Parietal lobe (tissue), 1 donor: ENCODE data around the gene PROSER3. TPM values are rescaled to one million over a fixed set of nuclear protein-coding genes. Genes with fewer than 3 reads are reported as not detected.

Source experiments
- total RNA-seq: library from RNA; depleted of rRNA; stranded (reverse); fragments of >200 nt; gene quantifications from one replicate; pipeline ENCODE4 v1.2.3, GENCODE V29; 2014

PROSER3 gene
- 5.9 TPM for total RNA-seq

GRCh38 chr19:35757749-35758608 lies at the start of gene PROSER3:
PROSER3 (plus strand) TSS chr19:35758176; CDS start chr19:35758216, 40 bp downstream.

DNA sequence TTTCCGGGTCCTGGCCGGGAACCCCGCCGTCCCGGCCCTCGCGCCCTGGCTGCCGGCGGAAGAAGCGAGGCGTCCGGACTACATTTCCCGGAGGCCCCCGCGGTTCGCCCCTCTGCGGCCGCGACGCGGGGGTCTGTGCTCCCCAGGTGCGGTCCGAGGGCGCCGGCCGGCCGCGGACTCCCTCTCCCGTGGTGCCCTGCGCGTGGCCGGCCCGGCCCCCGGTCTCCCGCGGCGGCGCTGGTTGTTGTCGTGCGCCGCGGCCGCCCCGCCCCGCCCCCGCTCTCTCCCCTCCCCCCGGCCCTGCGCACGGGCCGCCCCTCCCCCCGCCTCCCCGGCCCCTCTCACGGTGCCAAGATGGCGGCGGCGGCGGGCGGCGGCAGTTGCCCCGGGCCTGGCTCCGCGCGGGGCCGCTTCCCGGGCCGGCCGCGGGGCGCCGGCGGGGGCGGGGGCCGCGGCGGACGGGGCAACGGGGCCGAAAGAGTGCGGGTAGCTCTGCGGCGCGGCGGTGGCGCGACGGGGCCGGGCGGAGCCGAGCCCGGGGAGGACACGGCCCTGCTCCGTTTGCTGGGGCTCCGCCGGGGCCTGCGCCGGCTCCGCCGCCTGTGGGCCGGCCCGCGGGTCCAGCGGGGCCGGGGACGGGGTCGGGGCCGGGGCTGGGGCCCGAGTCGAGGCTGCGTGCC lies 40.2 kb upstream of the PROSER3 start, which contains the start of gene KMT2B:
KMT2B (plus strand) TSS at position 339 of the 680 bp plus-strand sequence; CDS start at position 355, 16 bp downstream.

DNA sequence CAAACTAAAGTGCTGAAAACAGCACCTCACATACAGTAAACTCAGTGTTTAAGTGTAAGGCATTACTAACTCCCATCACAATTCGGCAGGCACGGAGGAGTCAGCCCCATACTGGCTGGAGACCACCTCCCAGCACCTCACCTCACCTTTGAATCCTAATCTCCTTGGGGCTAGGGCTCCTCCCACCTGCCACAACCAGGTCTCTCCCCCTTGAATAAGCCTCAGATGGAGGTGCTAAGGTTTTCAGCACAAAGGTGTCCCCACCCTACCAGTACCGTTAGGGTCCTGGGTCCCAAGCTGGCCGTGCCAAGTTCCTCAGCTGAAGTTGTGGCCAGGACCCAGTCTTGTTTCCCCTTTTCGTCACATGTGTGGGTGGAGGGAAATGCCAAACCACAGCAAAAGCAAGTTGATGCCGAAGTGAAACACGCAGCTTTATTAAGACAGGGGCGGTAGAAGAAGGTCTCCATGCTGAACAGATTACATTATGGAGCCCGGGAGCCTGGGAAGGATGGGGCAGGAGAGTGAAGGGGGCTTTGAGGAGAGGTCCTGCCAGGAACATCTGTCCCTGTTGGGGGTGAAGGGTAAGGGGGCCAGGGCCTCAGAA lies 15.8 kb upstream of the PROSER3 start, which contains the start of gene IGFLR1:
IGFLR1 (minus strand) TSS at position 332 of the 604 bp plus-strand sequence. CDS start 1,272 bp downstream, outside the sequence.

DNA sequence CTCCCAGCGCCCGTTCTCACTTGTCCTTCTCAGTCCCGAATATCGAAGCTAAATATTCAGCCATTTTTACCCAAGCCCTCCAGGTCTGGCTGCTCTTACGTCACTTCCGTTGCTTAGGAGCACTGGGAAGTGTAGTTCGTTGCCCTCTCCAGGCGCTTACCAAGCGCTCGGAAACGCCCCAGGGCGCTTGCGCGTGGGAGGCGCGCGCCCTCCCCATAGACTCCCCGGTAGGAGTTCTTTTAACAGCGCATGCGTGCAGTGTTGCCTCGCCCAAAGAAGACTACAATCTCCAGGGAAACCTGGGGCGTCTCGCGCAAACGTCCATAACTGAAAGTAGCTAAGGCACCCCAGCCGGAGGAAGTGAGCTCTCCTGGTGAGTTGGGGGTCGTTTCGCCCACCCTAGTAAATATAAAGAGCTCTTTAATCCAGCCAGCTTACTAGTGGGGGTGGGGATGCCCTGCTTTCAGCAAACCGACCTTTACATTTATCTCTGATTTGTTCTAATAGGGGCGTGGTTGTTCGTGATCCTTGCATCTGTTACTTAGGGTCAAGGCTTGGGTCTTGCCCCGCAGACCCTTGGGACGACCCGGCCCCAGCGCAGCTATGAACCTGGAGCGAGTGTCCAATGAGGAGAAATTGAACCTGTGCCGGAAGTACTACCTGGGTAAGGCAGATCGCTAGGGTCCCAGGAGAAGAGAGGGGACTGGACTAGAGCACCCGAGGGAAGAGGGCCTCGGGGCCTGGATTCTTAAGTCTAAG lies 12.5 kb upstream of the PROSER3 start, which contains the start of the genes PSENEN and U2AF1L4:
PSENEN (plus strand) TSS at position 324 of the 759 bp plus-strand sequence; CDS start at position 604, 280 bp downstream.
U2AF1L4 (minus strand) TSS at position 91 of the 759 bp plus-strand sequence; CDS start at position 64, 27 bp downstream.

GRCh38 chr19:35748106-35749020 lies 9.6 kb upstream of the PROSER3 start, which contains the start of gene LIN37:
LIN37 (plus strand) TSS chr19:35748576; CDS start chr19:35748725, 149 bp downstream.

GRCh38 chr19:35756377-35757230 lies 1.4 kb upstream of the PROSER3 start, which contains the start of gene HSPB6:
HSPB6 (minus strand) TSS chr19:35757029; CDS start chr19:35757008, 21 bp downstream.

DNA sequence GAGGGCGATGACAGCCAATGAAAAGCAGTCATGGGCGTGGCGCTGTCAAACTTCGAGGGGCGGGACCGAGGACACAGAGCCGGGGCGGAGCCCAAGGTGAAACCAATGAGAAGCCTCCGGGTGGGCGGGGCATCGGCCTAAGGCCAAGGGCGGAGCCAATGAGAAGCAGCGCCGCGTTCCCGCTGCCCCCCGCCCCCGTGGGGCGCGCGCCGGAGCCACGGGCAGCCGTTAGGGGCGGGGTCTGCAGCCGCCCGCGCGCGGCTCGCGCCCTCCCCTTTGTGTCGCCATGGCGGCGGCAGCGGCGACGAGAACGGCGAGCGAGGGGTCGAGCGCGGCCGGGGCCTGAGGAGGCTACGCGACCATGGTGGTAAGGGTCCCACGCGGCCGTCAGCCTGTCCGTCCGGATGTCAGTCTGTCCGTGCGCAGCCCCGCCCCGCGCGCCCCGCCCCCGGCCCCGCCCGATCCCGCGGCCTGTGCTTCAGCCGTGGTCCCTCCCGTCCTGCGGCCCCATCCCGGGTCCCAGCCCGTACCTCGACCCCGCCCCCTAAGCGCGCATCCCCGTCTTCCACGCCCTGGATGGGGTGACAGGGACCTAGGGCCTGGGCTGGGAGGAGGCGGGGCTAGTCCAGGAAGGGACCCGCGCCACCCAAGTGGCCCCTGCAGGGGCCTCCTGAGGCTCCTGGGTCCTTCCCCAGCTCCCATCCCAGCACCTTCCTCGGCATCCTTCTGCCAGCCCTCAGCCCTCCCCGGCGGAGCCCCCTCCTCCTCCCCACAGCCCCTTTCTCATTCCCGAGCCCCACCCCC lies 17.5 kb downstream of the PROSER3 start, which contains the start of gene ARHGAP33:
ARHGAP33 (plus strand) TSS at position 267 of the 804 bp plus-strand sequence; CDS start at position 362, 95 bp downstream.

GRCh38 chr19:35812220-35813042 lies 54.5 kb downstream of the PROSER3 start, which contains the start of gene PRODH2:
PRODH2 (minus strand) TSS chr19:35812845; CDS start chr19:35812805, 40 bp downstream.

Other genes starting within 250 kb of the PROSER3 start
- gene DMKN, start 244.5 kb upstream of the PROSER3 start, total RNA-seq, result not detected
- not detected for gene SBSN, start 229.9 kb upstream of the PROSER3 start, total RNA-seq
- not detected for gene GAPDHS, start 224.7 kb upstream of the PROSER3 start, total RNA-seq
- 39.8 TPM for gene TMEM147, start 212.6 kb upstream of the PROSER3 start, total RNA-seq
- gene ATP4A, start 194.5 kb upstream of the PROSER3 start, total RNA-seq, result not detected
- gene PMIS2, start 172.0 kb upstream of the PROSER3 start, total RNA-seq, result not detected
- 7.5 TPM for gene HAUS5, start 145.4 kb upstream of the PROSER3 start, total RNA-seq
- gene RBM42, start 129.1 kb upstream of the PROSER3 start, total RNA-seq, result 18.8 TPM
- 0.94 TPM for gene ETV2, start 116.4 kb upstream of the PROSER3 start, total RNA-seq
- gene COX6B1, start 109.9 kb upstream of the PROSER3 start, total RNA-seq, result 115 TPM
- not detected for gene UPK1A, start 91.7 kb upstream of the PROSER3 start, total RNA-seq
- not detected for gene ZBTB32, start 53.6 kb upstream of the PROSER3 start, total RNA-seq
- gene KMT2B, start 40.2 kb upstream of the PROSER3 start, total RNA-seq, result 11.6 TPM
- 0.94 TPM for gene IGFLR1, start 15.7 kb upstream of the PROSER3 start, total RNA-seq
- 5.3 TPM for gene U2AF1L4, start 12.8 kb upstream of the PROSER3 start, total RNA-seq
- 8.8 TPM for gene PSENEN, start 12.5 kb upstream of the PROSER3 start, total RNA-seq
- gene LIN37, start 9.6 kb upstream of the PROSER3 start, total RNA-seq, result 16.9 TPM
- gene HSPB6, start 1.1 kb upstream of the PROSER3 start, total RNA-seq, result not detected
- 123 TPM for gene ARHGAP33, start 17.4 kb downstream of the PROSER3 start, total RNA-seq
- not detected for gene PRODH2, start 54.7 kb downstream of the PROSER3 start, total RNA-seq
- not detected for gene NPHS1, start 94.3 kb downstream of the PROSER3 start, total RNA-seq
- 0.94 TPM for gene KIRREL2, start 98.7 kb downstream of the PROSER3 start, total RNA-seq
- gene APLP1, start 110.4 kb downstream of the PROSER3 start, total RNA-seq, result 197 TPM
- 3.8 TPM for gene NFKBID, start 142.4 kb downstream of the PROSER3 start, total RNA-seq
- gene HCST, start 144.4 kb downstream of the PROSER3 start, total RNA-seq, result 1.6 TPM
- gene TYROBP, start 150.1 kb downstream of the PROSER3 start, total RNA-seq, result 3.4 TPM
- 15.7 TPM for gene LRFN3, start 178.2 kb downstream of the PROSER3 start, total RNA-seq
- 13.5 TPM for gene SDHAF1, start 237.0 kb downstream of the PROSER3 start, total RNA-seq